ENCODE results near the gene SLC7A9. TPM values are rescaled to one million over a fixed set of nuclear protein-coding genes. Genes with fewer than 3 reads are reported as not detected.

Gene SLC7A9
- total and polyA plus RNA-seq, 2 of the 13 experiments (the other 11 are each of a cell fraction or from before 2014, with no cell fraction given): 4.7 to 8.3 TPM

DNA sequence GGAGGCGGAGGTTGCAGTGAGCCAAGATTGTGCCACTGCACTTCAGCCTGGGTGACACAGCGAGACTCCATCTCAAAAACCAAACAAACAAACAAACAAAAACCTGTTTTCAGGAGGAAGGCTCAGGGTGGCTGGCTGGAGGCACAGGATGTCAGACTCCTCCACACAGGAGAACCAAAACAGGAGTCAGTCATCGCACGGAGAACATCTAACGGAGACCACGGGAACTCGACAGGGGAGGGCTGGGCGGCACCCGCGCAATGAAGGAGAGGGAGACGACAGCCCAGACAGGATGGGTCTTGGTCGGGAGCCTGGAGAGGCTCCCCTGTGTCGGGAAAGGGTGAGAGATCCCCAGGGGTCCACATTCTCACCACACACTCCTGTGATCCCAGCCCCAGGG is 20.8 kb upstream of the SLC7A9 start:
- peaks cover 14% of the 10 kb centered on the region for H3K9me3 ChIP-seq (ENCODE audit: low read length)
- FAIRE-seq (no peak), ATAC-seq (no peak), DNase-seq (ENCODE audit: low spot score) (no peak)
- no peaks in the 10 kb centered on the region for H3K4me1 ChIP-seq (ENCODE audit: insufficient read depth, low read length)
- BruUV-seq (replicated peaks): no TSS peak
- WGBS (ENCODE audit: low lambda C conversion rate): 96% methylated on average over 13 of the region's 13 CpGs
- intact Hi-C loops (cut with micrococcal nuclease; ENCODE audit: unreplicated experiment) (no loop called here), in situ Hi-C loops (cut with HindIII; ENCODE audit: extremely low pct_ligation_motif_present, low pct_unique_long_range_greater_than_20kb) (no loop called here)
- CTCF ChIA-PET (ENCODE audit: low intra/inter-chr PET ratio, low total read pairs): no interaction called here
- TF ChIP-seq, protein P1, sequence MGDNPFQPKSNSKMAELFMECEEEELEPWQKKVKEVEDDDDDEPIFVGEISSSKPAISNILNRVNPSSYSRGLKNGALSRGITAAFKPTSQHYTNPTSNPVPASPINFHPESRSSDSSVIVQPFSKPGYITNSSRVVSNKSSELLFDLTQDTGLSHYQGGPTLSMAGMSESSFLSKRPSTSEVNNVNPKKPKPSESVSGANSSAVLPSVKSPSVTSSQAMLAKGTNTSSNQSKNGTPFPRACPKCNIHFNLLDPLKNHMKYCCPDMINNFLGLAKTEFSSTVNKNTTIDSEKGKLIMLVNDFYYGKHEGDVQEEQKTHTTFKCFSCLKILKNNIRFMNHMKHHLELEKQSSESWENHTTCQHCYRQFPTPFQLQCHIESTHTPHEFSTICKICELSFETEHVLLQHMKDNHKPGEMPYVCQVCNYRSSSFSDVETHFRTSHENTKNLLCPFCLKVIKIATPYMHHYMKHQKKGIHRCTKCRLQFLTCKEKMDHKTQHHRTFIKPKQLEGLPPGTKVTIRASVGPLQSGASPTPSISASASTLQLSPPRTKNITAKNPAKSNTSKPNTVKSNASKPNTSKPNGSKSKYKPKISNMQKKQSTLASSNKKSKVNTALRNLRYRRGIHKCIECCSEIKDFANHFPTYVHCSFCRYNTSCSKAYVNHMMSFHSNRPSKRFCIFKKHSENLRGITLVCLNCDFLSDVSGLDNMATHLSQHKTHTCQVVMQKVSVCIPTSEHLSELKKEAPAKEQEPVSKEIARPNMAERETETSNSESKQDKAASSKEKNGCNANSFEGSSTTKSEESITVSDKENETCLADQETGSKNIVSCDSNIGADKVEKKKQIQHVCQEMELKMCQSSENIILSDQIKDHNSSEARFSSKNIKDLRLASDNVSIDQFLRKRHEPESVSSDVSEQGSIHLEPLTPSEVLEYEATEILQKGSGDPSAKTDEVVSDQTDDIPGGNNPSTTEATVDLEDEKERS (CRISPR knock-in tag; IDR thresholded peaks at IDR 0.05): no peak
- TF ChIP-seq, protein P2, sequence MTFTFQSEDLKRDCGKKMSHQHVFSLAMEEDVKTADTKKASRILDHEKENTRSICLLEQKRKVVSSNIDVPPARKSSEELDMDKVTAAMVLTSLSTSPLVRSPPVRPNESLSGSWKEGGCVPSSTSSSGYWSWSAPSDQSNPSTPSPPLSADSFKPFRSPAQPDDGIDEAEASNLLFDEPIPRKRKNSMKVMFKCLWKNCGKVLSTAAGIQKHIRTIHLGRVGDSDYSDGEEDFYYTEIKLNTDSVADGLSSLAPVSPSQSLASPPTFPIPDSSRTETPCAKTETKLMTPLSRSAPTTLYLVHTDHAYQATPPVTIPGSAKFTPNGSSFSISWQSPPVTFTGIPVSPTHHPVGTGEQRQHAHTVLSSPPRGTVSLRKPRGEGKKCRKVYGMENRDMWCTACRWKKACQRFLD (CRISPR knock-in tag; IDR thresholded peaks at IDR 0.05; ENCODE audit: borderline replicate concordance): no peak
- TF ChIP-seq THAP11 (CRISPR knock-in tag; IDR thresholded peaks at IDR 0.05) (no peak), TBP (CRISPR knock-in tag; IDR thresholded peaks at IDR 0.05) (no peak), ZNF570 (CRISPR knock-in tag; IDR thresholded peaks at IDR 0.05; ENCODE audit: borderline replicate concordance) (no peak), MED13 (CRISPR knock-in tag; IDR thresholded peaks at IDR 0.05) (no peak)
- TF ChIP-seq, protein P3, sequence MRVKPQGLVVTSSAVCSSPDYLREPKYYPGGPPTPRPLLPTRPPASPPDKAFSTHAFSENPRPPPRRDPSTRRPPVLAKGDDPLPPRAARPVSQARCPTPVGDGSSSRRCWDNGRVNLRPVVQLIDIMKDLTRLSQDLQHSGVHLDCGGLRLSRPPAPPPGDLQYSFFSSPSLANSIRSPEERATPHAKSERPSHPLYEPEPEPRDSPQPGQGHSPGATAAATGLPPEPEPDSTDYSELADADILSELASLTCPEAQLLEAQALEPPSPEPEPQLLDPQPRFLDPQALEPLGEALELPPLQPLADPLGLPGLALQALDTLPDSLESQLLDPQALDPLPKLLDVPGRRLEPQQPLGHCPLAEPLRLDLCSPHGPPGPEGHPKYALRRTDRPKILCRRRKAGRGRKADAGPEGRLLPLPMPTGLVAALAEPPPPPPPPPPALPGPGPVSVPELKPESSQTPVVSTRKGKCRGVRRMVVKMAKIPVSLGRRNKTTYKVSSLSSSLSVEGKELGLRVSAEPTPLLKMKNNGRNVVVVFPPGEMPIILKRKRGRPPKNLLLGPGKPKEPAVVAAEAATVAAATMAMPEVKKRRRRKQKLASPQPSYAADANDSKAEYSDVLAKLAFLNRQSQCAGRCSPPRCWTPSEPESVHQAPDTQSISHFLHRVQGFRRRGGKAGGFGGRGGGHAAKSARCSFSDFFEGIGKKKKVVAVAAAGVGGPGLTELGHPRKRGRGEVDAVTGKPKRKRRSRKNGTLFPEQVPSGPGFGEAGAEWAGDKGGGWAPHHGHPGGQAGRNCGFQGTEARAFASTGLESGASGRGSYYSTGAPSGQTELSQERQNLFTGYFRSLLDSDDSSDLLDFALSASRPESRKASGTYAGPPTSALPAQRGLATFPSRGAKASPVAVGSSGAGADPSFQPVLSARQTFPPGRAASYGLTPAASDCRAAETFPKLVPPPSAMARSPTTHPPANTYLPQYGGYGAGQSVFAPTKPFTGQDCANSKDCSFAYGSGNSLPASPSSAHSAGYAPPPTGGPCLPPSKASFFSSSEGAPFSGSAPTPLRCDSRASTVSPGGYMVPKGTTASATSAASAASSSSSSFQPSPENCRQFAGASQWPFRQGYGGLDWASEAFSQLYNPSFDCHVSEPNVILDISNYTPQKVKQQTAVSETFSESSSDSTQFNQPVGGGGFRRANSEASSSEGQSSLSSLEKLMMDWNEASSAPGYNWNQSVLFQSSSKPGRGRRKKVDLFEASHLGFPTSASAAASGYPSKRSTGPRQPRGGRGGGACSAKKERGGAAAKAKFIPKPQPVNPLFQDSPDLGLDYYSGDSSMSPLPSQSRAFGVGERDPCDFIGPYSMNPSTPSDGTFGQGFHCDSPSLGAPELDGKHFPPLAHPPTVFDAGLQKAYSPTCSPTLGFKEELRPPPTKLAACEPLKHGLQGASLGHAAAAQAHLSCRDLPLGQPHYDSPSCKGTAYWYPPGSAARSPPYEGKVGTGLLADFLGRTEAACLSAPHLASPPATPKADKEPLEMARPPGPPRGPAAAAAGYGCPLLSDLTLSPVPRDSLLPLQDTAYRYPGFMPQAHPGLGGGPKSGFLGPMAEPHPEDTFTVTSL (CRISPR knock-in tag; IDR thresholded peaks at IDR 0.05; ENCODE audit: borderline replicate concordance): no peak
- no peaks in the 10 kb centered on the region; a peak in 2 of 5 replicates for H3K36me3 ChIP-seq (replicated peaks in 1 of 2; ENCODE audit: control insufficient read depth in 1 of 2, insufficient read depth in 2 of 2, low read length in 2 of 2)
- H4K20me1 ChIP-seq (ENCODE audit: insufficient read depth, low read length): no peaks in the 10 kb centered on the region
- no peaks in the 10 kb centered on the region for H3K27me3 ChIP-seq (ENCODE audit: control insufficient read depth in 1 of 2, insufficient read depth in 2 of 2, low read length in 2 of 2)
- no peak overlapping the region for H2AFZ ChIP-seq (ENCODE audit: low read length)
- H3K27ac ChIP-seq (ENCODE audit: extremely low read length, insufficient read depth, low read length): no peak overlapping the region
- POLR2A ChIA-PET: no interaction called here
- H3K79me2 ChIP-seq (ENCODE audit: insufficient read depth, low read length): no peaks in the 10 kb centered on the region
- no peak overlapping the region for H3K4me3 ChIP-seq (replicated peaks in 1 of 3; ENCODE audit: insufficient read depth in 1 of 3, low read depth in 2 of 3, low read length in 3 of 3)
- H3K9ac ChIP-seq (ENCODE audit: insufficient read depth, low read depth, low read length): no peak overlapping the region
- H3K4me2 ChIP-seq (ENCODE audit: low read depth, low read length): no peak overlapping the region
